Kidney capillary endothelial cell (primary cell): ENCODE measurements around the gene PANK4.

ENCODE experiments used
- DNase-seq: peaks from one replicate; pipeline ENCODE4 v3.0.0-alpha.2; 2018; ENCODE audit warnings: low spot score

The PANK4 gene

DNA sequence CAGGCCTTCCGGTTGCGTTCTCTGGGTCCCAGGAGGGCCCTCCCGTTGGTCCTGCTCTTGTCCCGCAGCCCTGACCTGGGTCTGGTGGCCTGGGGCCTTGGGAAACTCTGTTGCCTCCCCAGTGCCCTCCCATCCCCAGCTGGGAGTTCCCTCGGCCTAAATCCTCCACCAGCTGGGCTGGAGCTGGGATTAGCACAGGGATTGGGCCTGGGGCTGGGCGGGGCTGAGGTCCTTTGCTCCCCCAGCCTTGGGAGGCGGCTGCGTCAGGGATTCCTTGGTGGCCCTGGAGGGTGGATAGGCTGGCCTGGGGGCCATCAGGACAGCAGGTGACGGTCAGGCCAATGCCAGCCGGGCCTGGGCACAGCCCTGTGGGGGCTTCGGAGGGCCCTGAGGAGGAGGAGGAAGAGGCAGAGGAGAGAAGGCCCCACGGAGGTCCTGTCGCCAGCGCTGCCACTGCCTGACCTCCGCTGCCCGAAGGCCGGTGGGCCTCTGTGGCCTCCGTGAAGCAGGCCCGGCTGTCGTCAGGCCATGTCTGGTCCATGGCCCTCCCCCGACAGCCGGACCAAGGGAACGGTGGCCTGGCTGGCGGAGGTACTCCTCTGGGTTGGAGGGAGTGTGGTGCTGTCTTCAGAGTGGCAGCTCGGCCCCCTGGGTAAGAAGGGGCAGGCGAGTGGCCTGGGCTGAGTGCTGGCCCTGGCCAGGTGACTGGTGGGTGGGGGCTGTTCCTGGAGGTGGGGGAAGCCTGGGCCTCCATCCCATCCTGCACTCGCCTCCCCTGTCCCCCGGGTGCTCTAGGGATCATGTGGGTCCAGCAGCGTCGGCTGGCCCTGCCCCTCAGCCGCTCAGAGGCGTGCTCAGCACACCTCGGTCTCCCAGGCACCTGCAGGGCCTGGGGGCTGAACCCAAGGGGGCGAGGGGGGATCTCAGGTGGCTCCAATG, 50.1 kb downstream of the PANK4 start, which contains the start of gene PLCH2:
Gene PLCH2 (plus strand): TSS at position 229 of the 939 bp plus-strand sequence. CDS start 300 bp downstream, at position 529.
- DNase-seq = no peak

DNA sequence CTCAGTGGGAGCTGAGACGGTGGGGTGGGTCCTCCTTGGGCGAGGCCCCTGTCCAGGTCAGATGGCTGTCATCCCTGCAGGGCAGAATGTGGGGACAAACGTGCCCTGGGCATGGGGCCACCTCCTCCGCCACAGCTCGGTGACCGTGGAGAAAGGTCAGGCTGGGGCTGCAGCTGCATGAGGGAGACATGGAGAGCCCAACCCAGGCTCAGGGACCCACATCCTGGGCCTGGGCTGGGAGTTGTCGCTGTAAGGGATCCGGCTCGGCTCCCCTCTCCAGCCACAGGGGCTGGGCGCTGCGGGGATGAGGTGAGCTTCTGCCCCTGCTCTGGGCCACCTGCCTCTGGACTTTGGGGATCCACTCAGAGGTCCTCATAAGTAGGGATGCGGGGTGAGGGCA, 50.8 kb downstream of the PANK4 start:
- DNase-seq = no peak

DNA sequence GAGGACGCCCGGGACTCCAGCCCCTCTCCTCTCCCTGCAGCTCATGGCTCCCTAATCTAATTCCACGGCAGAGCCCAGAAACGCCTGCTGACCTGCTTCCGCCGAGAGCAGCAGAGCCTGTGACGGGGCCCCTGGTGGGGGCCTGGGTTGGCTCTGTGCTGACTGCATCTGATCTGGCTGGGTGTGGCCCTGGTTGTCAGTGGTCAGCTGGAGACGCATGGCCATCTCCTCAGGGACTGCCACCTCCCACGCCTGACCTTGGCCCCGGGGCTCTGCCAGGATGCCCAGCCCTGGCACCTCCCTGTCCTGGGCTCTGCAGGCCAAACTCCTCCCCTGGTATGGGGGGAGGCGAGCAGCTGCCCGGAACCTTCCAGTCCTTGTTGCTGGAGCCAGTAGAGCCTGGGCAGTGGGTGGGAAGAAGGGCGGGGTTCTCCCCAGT, 51.4 kb downstream of the PANK4 start:
- no peak for DNase-seq

DNA sequence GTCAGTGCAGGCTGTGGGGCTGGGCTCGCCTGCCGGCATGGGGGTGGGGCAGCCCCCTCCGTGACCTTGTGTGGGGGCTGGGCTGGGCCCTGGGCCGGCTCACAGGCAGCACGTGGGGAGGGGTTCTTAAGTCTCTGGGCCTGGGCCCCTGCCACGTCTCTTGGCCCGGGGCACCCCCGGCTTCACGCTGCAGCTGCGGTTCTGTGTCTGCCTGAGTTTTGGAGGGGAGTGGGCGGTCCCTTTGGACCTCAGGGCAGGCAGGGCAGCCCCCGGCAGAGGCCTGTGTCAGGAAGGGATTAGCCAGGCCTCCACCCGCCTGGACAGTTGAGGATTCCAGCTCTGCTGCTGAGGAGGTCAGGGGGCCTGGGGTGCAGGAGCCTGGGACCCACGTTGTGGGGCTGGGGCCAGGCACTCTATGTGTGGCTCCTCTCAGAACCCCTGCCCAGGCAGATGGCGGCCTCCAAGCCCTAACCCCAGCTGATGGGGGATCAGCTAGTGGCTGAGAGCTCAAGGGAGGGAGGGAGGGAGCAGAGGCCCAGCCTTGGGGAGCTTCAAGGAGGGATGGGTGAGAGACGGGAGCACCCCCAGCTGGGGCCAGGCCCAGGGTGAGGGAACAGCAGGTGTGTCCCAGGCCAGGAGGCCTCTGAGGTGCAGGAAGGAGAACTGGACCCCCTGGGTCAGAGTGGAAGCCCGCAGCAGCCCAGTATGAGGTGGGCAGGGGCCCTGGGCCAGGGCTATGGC, 52.1 kb downstream of the PANK4 start:
- DNase-seq = no peak

DNA sequence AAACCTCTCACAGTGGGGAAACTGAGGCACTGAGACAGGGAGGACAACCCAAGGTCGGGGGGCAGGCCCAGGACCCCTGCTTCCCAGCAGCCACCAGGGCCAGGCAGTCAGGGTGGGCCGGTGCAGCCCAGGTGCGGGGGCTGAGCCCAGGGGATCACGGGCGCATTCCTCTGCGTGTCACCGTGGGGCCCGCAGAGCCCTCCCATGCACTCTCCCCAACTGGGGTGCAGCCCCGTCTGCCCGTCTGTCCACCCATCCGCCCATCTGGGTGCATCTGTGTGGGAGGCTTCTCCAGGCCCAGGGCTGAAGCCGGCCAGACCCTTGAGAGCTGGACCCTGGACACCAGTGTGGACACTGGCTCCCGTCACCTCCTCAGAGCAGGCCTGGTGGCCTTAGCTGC, 53.2 kb downstream of the PANK4 start:
- DNase-seq = no peak

DNA sequence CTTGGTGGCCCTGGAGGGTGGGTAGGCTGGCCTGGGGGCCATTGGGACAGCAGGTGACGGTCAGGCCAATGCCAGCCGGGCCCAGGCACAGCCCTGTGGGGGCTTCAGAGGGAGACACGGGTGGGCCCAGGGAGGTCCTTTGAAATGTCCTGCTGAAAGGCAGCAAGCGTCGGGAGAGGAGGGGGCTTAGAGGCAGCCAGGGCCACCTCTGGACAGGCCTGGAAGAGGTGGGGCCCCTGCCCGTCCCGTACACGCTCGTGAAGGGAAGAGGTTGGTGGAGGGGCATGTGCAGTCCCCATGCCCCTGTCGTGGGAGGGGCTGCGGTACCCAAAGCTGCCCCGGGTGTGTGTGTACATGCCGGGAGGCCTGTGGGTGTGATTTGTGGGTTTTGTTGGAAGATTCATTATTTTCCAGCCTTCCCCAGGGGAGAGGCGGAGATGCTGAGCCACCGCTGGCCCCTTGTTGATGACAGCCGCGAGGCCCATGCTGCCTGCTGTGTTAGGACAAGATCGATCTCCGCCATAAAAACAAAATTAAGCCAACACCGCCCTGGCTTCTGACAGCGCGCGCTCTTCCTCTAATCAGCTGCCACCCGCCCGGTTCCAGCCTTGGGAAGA, 53.7 kb downstream of the PANK4 start:
- no peak for DNase-seq

DNA sequence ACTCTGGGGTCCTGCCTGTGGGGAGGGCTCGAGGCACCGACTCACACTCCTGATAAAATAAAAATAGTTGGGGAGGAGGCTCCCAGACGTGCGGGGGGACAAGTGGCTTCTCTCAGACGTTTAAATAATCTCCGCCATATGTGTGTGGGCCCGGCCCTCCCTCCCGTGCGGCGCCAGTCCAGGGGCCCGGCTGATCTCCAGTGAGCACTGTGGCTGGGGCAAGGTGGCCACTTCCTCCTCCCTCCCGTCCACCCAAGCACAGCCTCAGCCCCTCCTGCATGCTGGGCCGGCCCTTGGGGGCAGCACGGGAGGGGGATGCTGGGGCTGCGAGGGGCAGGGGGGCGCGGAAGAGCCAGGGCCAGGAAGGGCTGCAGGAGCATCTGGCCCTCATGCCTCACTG, 54.3 kb downstream of the PANK4 start:
- DNase-seq = no peak

DNA sequence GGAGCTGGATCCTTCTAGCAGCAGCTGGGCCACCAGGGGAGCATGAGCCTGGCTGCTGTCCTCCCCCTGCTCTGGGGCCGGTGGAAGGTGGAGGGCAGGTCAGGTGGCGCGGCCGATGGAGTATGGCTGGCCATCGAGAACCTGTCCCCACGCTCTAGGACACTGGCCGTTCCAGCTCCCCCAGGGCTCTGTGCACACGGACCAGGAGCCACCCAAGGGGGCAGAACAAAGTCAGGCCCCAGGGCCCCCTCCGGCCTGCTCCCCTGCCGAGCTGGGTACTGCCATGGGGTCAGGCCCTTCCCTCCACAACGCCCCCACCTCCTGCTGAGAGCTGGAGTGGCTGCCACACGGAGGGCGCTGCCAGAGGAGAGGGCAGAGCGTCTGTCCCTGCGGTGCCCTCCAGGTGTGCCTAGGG, 54.8 kb downstream of the PANK4 start:
- no peak for DNase-seq

DNA sequence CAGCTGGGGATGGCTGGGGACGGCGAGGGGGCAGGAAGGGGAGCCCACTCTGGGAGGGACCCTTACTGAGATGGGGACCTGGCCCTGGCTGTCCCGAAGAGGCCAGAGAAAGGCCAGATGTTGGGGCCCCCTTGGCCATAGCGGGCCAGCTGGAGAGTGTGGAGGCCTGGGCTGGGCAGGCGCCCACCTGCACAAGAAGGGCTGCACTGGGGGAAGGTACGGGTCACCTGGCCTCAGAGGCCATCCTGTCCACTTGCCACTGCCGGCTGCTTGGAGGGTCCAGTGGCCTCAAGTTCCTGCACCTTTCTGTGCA, 55.3 kb downstream of the PANK4 start:
- no peak for DNase-seq

DNA sequence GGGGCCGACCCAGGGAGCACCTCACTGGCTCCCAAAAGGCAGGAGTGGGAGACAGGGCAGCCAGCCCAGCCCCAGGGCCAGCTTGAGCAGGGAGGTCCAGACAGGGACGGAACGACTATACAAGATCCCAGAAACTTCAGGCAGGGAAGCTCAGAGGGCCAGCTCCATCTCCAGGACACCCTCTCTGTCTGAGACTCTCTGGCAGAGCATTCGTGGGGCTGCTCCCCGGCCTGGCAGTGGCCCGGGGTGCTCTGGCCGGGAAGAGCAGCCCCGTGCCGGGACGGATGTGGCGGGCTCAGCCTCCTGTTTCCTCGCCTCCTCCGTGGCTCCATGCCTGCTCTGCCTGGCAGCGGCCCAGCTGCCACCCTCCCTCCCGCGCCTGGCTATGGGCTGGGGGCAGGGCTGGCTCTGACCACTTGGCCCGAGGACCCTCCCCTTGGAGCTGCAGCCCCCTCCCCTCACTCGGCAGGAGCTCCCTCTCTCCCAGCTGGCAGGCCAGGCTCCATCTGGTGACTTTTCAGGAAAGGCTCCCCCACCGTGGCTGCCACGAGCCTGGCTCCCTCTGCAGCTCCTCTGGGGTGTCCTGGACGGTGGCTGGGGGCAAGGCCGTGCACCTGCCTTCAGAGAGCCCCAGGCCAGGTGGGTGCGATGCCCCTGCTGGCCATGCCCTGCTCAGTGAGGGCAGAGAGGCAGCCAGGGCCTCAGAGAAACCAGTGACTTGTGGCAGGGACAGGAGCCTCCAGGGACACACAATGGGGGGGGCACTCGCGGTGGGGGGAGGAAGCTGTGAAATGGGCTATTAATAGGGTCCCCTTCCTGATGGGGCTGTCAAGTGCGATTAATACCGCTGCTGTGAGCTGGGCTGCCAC, 55.9 kb downstream of the PANK4 start:
- DNase-seq = no peak

DNA sequence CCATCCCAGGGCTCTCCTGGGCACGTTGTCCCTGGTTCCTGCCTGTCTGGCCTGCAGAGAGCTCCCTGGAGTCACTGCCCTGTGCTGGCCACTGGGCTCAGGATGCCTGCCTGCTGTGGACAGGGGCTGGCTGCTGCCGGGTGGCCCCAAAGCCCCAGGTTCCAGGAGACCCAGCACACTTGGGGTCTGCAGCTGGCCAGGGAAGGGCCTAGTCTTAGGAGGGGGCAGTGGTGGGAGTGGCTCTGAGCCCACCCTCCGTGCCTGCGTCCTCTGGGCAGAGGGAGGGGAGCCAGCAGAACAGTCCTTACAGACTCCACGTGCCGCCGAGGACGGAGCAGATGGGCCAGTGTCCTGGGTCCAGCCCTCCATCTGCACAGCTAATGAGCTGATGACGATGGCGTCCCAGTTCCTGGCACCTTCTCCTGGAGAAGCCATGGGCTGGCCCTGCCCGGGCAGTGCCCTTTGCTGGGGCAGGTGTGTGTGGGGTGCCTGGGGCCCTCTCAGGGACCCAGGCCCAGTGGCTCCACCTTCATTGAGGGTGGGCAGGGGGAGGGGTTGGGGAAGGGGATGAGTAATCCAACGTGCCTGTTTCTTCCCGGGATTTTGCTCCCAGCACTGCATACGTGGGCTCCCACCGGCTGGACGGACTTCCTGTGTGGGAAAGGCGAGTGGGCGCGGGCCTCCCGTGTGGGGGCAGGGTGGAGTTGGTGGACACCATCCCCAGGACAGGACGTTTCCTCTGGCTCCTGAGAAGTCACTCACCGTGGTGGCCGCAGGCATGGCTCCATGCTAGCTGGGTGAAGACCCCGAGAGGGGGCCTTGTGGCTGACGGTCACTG, 57.1 kb downstream of the PANK4 start:
- DNase-seq = no peak

DNA sequence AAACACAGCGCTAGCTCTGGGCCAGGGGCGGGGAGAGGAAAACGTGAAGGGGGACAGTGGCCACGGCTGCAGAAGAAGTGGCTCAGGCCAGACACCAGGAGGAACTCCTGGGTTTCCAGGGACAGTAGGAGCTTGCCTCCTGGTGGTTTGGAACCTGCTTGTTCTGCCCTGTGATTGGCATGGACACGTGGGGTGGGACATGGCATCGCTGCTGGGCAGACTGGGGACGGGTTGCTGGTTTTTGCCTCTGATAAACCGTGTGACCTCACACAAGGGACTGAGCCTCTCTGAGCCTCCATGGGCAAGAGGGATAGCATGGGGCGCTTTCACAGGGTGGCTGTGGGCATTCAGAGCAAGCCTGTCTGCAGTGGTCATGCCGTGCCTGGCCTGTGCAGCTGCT, 57.9 kb downstream of the PANK4 start:
- no peak for DNase-seq

DNA sequence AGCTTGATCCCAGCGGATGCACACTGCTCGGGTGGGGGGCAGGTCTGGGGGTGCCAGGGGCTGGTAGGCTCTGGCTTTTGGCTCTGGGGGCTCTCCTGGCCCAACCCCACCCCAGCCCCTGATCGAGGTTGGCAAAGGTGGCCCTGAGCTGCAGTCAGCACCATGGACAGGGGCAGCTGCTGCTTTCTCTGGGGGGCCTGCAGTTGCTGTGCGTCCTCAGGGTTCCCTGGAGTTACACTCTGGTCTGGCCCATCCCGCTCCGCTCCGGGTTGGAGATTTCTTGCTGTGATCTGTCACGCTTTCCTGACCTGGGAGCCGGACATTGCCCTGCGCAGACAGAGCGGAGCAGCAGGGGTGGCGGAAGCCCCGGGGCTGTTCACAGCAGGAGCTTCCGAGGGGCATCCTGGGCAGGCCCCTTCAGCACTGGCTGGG, 58.3 kb downstream of the PANK4 start:
- DNase-seq = no peak

DNA sequence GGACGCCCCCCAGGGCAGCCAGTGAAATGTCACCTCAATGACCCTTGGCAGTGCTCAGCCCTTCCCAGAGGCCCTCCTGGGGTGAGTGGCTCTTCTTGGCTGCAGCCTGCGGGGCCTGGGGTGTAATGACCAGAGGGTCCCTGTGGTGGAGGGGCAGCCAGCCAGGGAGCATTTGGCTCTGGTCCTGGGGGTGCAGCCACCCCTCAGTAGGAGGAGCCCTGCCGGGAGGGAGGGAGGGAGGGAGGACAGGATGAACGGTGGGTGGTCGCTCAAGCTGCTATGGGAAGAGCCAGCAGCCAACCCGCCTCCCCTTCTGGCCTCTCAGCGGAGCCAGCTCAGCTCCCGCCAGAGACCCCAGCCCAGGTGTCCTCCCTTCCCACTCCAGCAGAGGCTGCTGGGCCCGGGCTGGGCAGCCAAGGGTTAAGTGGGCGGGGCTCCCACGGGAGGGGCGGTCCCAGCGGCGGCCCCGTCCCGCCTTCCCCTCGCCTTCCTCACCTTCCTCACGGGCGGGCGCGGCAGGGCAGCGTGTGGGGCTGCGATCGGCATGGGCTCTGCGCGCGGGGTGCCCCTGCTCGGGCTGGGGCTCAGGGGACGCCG, 59.3 kb downstream of the PANK4 start:
- DNase-seq = no peak

DNA sequence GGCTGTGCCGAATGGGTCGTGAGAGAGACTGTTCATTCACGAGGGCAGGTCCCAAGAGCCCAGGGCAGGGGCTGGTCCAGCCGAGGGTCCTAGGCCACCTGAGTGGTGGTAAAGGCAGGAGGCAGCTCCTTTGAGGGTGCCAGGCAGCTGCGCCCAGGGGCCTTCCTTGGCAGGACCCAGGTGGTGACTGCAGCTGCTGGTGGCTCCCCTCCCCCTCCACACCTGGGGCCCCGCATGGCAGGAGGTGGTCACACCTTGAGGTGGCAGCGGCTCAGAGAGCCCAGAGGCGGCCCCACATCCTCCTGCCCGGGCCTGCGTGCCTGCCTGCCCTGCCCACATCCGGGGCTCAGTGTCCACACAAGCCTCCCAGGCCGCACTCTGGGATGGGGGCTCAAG, 60.1 kb downstream of the PANK4 start:
- DNase-seq = no peak

DNA sequence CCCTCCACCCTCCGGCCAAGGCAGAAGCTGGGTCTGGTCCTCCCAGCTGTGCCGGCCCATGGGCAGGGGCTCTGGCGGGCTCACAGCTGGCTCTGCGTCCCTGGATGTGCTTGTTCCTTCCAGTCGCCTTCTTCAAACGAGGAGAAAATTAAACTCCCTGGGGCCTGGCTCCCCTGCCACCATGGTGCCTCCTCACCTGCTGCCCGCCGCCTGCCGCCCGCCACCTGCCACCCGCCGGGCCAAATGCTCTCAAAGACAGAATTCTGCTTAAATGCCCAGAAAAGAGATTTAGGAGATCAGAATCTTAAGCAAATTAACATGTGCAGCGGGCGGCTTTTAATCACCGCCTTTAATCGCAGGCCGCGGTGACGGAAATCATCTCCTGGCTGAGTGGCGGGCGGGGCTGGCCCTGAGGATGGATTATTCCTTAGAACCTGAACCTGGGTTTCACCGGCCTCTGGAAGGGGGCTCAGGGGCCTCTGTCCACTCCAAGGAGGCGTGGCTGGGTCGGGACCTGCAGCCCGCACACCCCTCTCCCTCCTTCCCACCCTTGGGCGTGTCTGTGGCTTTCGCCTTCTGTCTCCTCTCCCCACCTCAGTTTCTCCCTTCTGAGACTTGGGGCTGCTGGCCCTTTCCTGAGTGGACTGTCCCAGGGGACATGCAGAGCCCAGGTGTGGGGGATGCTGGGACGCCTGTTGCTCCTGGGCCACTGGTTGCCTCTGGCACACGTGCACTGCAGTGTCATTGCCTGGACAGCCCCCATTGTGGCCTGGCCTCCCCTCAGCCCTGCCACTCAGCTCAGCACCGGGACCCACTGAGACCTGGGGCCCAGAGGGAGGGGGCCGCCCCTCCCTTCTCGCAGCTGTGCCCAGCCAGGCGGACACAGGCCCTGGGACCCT, 60.8 kb downstream of the PANK4 start:
- no peak for DNase-seq

DNA sequence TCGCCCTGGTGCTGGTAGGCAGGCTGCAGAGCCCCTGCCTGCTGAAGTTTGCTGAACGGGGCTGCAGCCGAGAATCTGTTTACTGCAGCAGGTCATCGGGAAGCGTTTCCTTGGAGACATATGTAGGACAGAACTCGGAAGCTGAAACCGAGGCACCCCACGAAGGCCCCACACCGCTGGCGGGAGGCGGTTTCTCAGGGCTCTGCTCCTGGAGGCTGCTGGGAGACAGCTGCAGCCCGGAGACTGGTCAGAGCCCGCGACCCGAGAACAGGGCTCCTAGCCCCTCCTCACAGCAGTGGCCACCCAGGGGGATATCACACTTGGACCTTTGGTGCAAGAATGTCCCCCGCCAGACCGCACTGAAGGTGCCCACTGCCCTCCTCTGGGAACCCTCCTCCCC, 63.0 kb downstream of the PANK4 start:
- DNase-seq = no peak

DNA sequence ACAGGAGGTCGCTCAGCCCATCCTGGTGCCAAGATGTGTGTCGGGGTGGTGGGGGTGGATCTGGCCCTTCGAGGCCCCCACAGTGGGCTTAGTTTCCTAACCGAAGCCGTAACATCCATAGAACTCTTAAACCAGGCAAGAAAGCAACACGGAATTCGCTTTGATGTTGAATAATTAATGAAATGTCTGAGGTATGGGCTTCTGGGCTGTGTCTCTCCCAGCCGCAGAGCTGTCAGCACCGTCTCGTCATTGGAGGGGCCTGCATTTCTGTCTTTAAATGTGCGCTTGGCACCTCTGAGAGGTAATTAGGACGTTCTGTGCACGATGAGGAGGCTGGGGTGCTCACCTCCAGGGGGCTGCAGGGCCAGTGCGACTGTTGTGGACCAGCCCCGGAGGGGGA, 63.6 kb downstream of the PANK4 start:
- DNase-seq = no peak

DNA sequence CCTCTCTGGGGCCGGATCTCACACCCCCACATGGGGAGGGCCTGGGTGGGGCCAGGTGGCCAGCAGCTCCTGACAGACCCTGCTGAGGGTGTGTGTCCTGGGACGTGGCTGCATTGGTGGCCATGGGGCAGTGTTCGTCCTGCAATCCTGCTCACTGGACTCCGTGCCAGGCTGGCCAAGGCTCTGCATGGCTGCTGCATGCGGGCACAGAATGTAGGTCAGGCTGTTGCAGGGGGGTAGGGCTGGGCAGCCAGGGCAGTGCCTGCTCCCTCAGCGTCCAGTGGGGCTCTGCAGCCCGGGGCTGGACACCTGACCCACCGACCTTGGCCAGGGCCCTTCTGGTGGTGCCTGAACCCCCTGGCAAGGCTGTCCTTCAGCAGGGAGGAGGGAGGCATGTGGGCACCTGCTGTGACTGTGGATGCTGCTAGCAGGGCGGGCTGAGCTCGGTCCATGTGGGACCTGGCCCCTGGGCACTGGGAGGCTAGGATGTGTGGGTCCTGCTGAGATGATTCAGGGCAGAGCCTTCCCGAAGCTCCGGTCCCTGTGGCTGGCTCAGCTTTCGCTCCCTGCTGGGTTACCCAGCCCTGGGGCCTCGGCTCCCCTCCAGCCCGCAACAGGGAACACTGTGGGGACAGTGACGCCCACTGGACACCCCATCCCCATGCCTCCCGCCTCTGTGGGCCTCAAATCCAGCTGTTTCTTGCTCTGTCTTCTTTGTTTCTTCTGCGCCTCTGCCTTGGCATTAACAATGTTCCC, 65.2 kb downstream of the PANK4 start:
- DNase-seq = no peak
